GM06990 (cell line): ENCODE results near the gene DNMT3B.

Experiments used
- DNase-seq: peaks from one replicate; pipeline ENCODE4 v3.0.0-alpha.2; 2011; ENCODE audit not compliant: insufficient read length; ENCODE audit errors: extremely low read depth
- H3K27me3 ChIP-seq: replicated peaks from 2 replicates; pipeline ENCODE4 v1.6.0; 2011; ENCODE audit warnings: low read length; ENCODE audit not compliant: control insufficient read depth, insufficient read depth
- H3K36me3 ChIP-seq: 2 replicates; pipeline ENCODE4 v1.5.1; 2011; ENCODE audit warnings: low read length; ENCODE audit not compliant: control insufficient read depth, insufficient read depth
- H3K4me3 ChIP-seq: replicated peaks from 2 replicates; pipeline ENCODE4 v1.5.1; 2011; ENCODE audit warnings: low read depth, mild to moderate bottlenecking, control low read depth, low read length
- TF ChIP-seq, protein P1 (sequence below): IDR thresholded peaks from 2 replicates; pipeline ENCODE4 v1.5.1; 2011; ENCODE audit warnings: low read length, control low read depth, mild to moderate bottlenecking, inconsistent platforms; ENCODE audit not compliant: insufficient read depth, poor library complexity, severe bottlenecking

The DNMT3B gene

GRCh38 chr20:32839227-32839981 lies 77.2 kb downstream of the DNMT3B start:
- TF ChIP-seq, protein P1, sequence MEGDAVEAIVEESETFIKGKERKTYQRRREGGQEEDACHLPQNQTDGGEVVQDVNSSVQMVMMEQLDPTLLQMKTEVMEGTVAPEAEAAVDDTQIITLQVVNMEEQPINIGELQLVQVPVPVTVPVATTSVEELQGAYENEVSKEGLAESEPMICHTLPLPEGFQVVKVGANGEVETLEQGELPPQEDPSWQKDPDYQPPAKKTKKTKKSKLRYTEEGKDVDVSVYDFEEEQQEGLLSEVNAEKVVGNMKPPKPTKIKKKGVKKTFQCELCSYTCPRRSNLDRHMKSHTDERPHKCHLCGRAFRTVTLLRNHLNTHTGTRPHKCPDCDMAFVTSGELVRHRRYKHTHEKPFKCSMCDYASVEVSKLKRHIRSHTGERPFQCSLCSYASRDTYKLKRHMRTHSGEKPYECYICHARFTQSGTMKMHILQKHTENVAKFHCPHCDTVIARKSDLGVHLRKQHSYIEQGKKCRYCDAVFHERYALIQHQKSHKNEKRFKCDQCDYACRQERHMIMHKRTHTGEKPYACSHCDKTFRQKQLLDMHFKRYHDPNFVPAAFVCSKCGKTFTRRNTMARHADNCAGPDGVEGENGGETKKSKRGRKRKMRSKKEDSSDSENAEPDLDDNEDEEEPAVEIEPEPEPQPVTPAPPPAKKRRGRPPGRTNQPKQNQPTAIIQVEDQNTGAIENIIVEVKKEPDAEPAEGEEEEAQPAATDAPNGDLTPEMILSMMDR = no peak
- H3K27me3 ChIP-seq = no peaks in the 10 kb centered on the region
- H3K36me3 ChIP-seq = peaks cover 23% of the 10 kb centered on the region
- no peak overlapping the region for H3K4me3 ChIP-seq
- DNase-seq = no peak

GRCh38 chr20:32839982-32840285 lies 77.7 kb downstream of the DNMT3B start:
- no peak for DNase-seq
- H3K36me3 ChIP-seq = peaks cover 23% of the 10 kb centered on the region

DNA sequence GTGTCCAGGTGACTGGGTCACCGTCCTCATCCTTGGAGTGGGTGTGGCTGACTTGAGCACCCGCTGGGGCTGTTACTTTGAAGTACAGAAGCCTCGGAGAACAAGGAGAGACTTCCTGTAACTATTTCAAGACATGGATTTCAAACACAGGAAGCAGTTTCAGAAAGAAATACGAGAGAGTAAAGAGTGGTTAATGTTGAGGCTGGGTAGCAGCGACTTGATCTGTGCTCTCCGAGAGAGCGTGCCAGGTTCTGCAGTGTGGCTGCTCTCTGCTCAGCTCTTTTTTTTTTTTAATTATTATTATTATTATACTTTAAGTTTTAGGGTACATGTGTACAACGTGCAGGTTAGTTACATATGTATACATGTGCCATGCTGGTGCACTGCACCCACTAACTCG lies 79.0 kb downstream of the DNMT3B start:
- no peak for DNase-seq
- TF ChIP-seq, protein P1 = no peak

More at GRCh38 chr20:32839982-32840285, 77.7 kb downstream of the DNMT3B start:
- H3K4me3 ChIP-seq = no peak overlapping the region
- H3K27me3 ChIP-seq = no peaks in the 10 kb centered on the region
- TF ChIP-seq, protein P1 = no peak

DNA sequence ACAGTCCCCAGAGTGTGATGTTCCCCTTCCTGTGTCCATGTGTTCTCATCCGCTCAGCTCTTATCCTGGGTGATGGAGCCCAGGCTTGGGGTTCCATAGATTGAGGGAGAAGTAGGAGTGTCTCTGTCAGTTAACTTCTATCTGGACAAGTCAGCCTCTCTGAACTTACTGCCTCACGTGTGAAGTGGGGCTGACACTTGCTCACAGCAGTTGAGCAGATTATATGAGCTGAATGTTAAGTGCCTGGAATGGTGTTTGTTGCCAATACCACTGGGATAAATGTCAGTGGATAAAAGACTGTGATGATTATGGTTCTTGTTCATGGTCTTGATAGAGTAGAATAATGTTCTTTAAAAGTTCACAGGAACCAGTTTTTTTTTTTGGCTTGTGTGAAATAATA lies 79.4 kb downstream of the DNMT3B start:
- DNase-seq = no peak
- Histone ChIP-seq H3K27me3 (no peaks in the 10 kb centered on the region), H3K36me3 (peaks cover 29% of the 10 kb centered on the region), H3K4me3 (no peak overlapping the region)
- TF ChIP-seq, protein P1 = no peak

More for the DNA sequence above, 79.0 kb downstream of the DNMT3B start:
- H3K27me3 ChIP-seq = no peaks in the 10 kb centered on the region
- H3K36me3 ChIP-seq = peaks cover 26% of the 10 kb centered on the region
- no peak overlapping the region for H3K4me3 ChIP-seq

GRCh38 chr20:32842688-32843524 lies 80.7 kb downstream of the DNMT3B start:
- Histone ChIP-seq H3K36me3 (peaks cover 33% of the 10 kb centered on the region), H3K4me3 (no peak overlapping the region), H3K27me3 (no peaks in the 10 kb centered on the region)
- no peak for DNase-seq
- TF ChIP-seq, protein P1 = no peak
